ENCODE measurements around the gene CA4.

GRCh38 chr17:60157487-60158040, 7.8 kb downstream of the CA4 start:
- no peak for TF ChIP-seq POLR2AphosphoS5 (IDR thresholded peaks at IDR 0.05; ENCODE audit: low read depth, low read length)
- TF ChIP-seq, protein P1, sequence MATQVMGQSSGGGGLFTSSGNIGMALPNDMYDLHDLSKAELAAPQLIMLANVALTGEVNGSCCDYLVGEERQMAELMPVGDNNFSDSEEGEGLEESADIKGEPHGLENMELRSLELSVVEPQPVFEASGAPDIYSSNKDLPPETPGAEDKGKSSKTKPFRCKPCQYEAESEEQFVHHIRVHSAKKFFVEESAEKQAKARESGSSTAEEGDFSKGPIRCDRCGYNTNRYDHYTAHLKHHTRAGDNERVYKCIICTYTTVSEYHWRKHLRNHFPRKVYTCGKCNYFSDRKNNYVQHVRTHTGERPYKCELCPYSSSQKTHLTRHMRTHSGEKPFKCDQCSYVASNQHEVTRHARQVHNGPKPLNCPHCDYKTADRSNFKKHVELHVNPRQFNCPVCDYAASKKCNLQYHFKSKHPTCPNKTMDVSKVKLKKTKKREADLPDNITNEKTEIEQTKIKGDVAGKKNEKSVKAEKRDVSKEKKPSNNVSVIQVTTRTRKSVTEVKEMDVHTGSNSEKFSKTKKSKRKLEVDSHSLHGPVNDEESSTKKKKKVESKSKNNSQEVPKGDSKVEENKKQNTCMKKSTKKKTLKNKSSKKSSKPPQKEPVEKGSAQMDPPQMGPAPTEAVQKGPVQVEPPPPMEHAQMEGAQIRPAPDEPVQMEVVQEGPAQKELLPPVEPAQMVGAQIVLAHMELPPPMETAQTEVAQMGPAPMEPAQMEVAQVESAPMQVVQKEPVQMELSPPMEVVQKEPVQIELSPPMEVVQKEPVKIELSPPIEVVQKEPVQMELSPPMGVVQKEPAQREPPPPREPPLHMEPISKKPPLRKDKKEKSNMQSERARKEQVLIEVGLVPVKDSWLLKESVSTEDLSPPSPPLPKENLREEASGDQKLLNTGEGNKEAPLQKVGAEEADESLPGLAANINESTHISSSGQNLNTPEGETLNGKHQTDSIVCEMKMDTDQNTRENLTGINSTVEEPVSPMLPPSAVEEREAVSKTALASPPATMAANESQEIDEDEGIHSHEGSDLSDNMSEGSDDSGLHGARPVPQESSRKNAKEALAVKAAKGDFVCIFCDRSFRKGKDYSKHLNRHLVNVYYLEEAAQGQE (IDR thresholded peaks at IDR 0.05; ENCODE audit: insufficient read depth in 1 of 2, low read depth in 2 of 2, low read length in 1 of 2), result no peak
- no peak for TF ChIP-seq CTCF (IDR thresholded peaks at IDR 0.05)
- no peak for TF ChIP-seq SIN3A (IDR thresholded peaks at IDR 0.05; ENCODE audit: borderline replicate concordance, insufficient read depth, low read depth, low read length)

All from Panc1 (cell line).